ENCODE measurements around the gene VPS26B.
"Not testable (repeated sequence)": the region's sequence is repeated elsewhere in the genome, so short reads cannot be mapped to it uniquely, and the experiment has no call there.

VPS26B gene

DNA sequence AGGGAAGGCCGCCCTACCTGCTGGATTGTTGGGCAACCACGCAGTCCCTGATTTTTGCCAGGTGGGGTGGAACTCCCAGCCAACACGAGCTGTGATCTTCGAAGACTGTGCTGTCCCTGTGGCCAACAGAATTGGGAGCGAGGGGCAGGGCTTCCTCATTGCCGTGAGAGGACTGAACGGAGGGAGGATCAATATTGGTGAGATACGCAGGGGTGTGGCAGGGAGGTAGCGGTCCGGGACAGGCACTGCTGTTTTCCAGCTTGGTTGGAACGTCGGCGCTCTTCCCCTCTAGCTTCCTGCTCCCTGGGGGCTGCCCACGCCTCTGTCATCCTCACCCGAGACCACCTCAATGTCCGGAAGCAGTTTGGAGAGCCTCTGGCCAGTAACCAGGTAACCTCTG, 36.5 kb downstream of the VPS26B start:
- no peak for DNase-seq

GRCh38 chr11:134261626-134262488, 37.4 kb downstream of the VPS26B start:
- no peak for DNase-seq

DNA sequence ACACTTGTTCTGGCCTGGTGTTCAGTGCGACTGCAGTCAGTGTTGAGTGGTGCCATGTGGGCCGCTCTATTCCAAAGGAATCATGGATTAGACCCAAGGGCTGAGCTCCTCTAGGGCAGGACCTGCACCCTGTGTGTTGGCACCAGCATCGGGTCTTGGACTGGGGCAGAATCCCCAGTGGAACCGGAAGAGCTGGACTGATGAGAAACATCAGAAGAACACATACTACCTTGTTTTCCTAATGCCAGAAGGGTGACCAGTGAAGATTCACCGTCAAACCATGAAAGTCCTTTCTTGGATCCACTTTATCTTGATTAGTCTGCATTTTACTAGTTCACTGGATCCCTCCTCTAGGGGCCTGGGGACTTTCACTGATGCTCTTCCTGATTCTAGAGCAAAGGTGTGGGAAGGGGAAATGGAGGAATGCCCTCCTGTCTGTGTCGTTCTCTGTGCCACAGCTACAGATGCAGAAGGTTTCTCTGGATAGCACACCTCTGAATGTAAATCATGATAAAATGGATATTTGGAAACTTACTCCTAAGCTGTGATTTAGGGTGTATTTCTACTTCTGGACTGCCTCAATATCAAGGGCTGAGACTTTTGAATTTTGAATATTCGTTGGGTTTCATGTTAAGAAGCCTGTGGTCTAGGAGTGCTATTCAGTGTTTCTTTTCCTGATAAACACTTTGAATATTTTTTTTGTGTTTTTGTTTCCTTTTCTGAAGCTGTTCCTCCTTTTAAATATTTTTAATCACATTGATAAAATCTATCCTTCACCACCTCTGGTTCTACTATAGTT, 40.7 kb downstream of the VPS26B start:
- DNase-seq, result no peak

DNA sequence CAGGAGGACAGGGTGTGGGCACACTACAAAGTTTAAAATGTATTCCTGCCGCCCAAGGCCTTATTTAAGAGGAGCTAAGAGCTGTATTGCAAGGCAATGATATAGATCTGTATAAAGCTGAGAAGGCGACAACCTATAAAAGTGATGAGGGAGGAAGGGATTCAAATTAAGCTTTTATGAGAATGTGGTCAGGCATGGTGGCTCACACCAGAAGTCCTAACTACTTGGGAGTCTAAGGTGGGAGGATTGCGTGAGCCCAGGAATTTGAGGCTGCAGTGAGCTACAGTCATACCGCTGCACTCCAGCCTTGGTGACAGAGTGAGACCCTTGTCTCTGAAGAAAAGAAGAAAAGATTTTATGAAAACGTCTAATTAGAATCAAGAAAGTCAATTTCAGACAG, 42.0 kb downstream of the VPS26B start:
- no peak for DNase-seq

- no peak for DNase-seq
Measured at GRCh38 chr11:134266841-134267251, 42.4 kb downstream of the VPS26B start.

DNA sequence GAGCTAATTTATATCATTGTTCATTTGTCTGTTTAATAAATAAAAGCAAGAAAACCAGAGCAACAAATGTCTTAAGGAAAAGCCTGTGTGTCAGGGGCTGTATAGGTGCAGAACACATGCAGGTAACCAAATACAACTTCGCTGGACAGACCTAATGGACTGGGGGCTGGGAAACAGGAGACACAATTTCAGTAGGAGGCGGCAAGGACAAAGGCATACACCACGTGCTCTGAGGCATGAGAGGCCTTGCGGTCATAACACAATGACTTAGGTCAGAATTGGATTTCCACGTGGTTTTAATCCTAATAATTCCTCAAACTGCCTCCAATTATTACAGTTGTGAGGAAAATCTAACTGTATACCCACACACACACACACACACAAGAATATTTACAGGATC, 43.0 kb downstream of the VPS26B start:
- no peak for DNase-seq

- DNase-seq, result no peak
Measured at GRCh38 chr11:134267966-134268365, 43.5 kb downstream of the VPS26B start.

DNA sequence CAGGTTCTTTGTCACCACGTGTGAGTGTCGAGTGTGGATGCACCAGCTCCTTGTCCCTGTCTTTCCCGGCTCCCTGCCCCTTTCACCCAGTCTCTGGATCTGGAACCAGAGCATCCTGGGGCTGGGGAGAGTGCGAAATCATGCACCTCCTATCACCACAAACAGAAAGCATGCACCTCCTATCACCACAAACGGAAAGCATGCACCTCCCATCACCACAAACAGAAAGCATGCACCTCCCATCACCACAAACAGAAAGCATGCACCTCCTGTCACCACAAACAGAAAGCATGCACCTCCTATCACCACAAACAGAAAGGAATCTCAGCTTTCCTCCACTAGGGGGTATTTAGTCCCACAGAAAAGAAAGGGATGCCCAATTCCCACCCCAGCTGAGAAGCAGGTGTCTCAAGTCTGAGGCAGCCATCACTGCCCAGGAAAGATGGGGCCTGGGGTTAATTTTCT, 45.8 kb downstream of the VPS26B start:
- DNase-seq, result no peak

- no peak for DNase-seq
Measured at GRCh38 chr11:134271978-134272377, 47.5 kb downstream of the VPS26B start.

GRCh38 chr11:134272381-134273316, 48.2 kb downstream of the VPS26B start:
- DNase-seq, result no peak

DNA sequence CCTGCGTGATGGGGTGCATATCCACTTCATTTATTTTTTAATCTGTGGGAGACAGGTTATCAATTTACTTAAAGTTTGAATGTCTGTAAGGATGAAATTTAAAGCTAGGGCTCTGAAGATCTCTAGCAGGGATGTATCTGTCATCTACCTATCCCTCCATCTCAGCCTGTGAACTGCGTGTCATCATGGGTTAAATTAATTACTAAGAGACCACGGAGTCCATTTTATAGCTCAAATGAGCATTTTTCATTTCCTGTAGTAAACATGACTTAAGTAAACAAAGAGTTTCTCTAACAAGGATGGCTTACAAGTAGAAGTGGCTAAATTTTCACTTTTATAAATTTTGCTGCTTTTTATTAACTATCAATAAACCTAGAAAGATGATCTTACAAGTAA, 48.8 kb downstream of the VPS26B start:
- DNase-seq, result no peak

- DNase-seq, result no peak
Measured at GRCh38 chr11:134275188-134275533, 50.7 kb downstream of the VPS26B start.

DNA sequence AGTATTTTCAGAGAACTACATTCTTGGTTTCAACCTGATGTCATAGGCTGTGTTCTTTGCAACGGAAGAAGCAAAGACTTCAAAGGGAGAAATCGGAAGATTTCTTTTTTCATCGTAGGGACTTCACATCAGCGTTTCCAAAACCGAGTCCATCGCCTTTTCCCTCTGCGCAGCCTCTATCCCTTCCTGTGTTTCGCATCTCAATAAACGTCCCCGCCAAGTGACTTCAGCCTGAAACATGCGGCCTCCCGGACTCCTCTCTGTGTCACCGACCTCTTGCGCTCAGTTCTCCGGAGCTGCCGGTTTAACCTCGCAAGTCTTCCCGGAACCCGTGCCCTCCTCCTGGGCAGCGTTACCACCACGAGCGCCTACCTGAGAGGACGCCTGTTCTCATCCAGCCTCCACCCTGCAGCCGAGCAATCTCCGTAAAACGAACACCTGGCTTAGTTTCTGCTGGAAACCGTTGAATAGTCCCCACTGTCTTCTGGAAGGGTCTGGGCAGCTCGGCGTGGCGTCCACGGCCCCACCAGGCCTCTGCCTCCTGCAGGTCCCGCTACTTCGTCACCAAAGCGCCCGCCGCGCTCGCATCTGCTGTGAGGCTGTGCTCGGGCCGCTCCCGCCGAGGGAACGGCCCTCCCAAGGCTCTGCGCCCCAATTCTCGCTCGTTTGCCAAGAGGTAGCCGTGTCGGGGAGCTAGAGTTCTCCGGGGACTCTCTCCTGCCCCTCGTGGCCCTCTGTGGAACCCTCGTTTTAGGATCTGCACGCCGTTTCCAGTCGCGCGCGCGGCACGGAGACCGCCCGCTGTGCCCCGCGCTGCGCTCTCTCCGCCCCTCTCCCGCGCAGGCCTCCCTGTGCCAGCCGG, 51.3 kb downstream of the VPS26B start, which contains the start of gene GLB1L3:
Gene GLB1L3, plus strand, starts transcription at position 846 of the 862 bp plus-strand sequence. CDS start 362 bp downstream, outside the sequence.
- DNase-seq, result peak; percentile 23

- DNase-seq, result no peak
Measured at GRCh38 chr11:134276396-134277182, 52.1 kb downstream of the VPS26B start.

GRCh38 chr11:134277183-134278001, 52.9 kb downstream of the VPS26B start:
- no peak for DNase-seq

GRCh38 chr11:134278356-134278755, 53.9 kb downstream of the VPS26B start:
- DNase-seq, result no peak

GRCh38 chr11:134281635-134282034, 57.2 kb downstream of the VPS26B start:
- not testable (repeated sequence) for DNase-seq

DNA sequence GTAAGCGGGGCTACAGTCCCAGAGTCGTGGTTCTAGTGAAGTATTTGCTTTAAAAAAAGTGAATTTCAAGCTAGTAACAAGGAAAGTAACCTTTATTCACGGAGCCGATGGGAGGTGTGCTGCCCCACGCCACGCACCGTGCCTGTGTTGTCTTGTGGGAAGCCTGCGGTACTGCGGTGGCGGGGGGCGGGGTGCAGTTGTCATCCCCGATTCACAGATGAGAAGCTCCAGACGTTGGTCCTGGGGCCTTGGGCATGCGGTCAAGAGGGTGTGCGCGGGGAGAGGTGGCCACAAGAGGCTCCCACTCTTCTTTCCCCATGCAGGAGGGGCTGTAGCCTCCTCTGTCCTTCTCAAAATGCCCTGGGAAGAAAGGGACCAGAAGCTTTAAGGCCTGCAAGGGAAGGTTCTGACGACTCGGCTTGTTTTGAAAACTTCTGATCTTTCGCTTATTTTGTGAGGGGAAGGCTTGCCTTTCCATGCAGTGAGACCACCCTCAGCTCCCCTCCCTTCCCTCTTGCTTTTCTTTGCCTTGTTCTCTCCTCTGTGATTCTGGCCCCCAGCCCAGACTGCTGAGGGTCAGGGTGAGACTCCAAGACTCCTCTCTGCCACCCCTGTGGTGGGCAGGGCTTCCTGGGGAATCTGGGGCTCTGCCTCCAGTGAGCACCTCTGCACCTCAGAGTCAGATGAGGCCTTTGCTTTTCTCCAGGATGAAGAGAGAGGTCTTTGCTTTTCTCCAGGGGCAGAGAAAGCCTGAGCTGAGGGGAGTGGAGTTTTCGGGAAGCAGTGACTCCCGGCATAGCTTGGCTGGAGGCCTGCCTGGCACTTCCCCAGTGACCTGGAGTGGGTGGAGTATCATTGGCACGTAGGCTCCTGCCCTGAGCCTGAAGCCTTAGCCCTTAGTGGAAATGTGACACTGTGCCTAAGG, 57.9 kb downstream of the VPS26B start:
- no peak for DNase-seq
